Measurements from ENCODE around the gene MIPEP. TPM values are rescaled to one million over a fixed set of nuclear protein-coding genes. Genes with fewer than 3 reads are reported as not detected.

MIPEP gene
- total RNA-seq, 2 experiments from 2014 or later, result 3.9 to 4.8 TPM

DNA sequence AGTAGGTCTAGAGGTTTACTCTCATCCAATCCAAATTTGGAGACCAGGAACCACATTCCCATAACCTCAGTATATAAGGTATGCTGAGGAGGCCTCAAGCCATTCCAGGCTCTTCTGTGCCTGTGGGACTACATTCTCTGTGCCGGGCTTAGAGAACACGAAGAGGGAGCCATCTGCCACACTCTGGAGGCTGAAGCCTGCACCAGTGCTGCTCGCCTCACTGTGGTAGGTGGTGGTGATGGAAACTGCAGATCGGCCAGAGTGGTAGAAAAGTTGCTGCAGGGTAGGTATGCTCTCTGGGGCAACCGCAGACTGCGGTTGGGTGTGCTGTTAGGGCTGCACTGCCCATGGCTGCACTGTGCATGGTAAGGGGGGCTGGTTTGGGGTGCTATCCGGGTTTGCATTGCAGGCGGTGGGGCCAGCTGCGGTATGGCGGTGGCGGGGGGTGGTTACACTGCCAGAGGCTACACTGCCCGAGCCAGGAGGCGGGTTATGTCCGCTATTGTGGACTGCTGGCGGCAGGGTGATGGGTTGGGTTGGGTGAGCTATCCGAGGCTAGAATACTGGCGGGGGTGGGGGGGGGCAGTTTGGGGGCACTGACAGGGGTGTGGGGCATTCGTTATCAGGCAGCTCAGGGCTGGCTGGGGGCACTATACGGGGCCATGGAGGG lies 174.0 kb downstream of the MIPEP start:
- Histone ChIP-seq H3K9me3 (ENCODE audit: control insufficient read depth in 1 of 2, insufficient read depth in 1 of 2, low read length in 2 of 2) (no peaks in the 10 kb centered on the region), H3K27ac (ENCODE audit: low read depth in 1 of 2, low read length in 2 of 2) (no peak overlapping the region), H3K36me3 (ENCODE audit: insufficient read depth, low read length) (no peaks in the 10 kb centered on the region), H3K4me1 (ENCODE audit: insufficient read depth, low read length) (peaks cover 8% of the 10 kb centered on the region), H3K4me3 (ENCODE audit: low read length) (no peak overlapping the region), H3K27me3 (ENCODE audit: control insufficient read depth in 1 of 2, insufficient read depth in 2 of 2, low read length in 2 of 2) (no peaks in the 10 kb centered on the region)
- TF ChIP-seq CTCF (IDR thresholded peaks at IDR 0.05), result no peak
- intact Hi-C loops (cut with DNase I, micrococcal nuclease), result no loop called here
- POLR2A ChIA-PET, result no interaction called here
- CTCF ChIA-PET, result no interaction called here
- Mint-ChIP-seq H3K27ac (no peak overlapping the region), H3K4me1 (ENCODE audit: low read depth) (peaks cover 30% of the 10 kb centered on the region), H3K36me3 (ENCODE audit: low read depth) (no peaks in the 10 kb centered on the region), H3K27me3 (no peaks in the 10 kb centered on the region), H3K9me3 (peaks cover 3% of the 10 kb centered on the region), H3K4me3 (no peak overlapping the region)
- no peak for DNase-seq
- no peak for ATAC-seq (ENCODE audit: poor library complexity)

- H3K27me3 ChIP-seq (ENCODE audit: control insufficient read depth in 1 of 2, insufficient read depth in 2 of 2, low read length in 2 of 2), result no peaks in the 10 kb centered on the region
- no peaks in the 10 kb centered on the region for H3K36me3 ChIP-seq (ENCODE audit: insufficient read depth, low read length)
- H3K9me3 ChIP-seq (ENCODE audit: control insufficient read depth in 1 of 2, insufficient read depth in 1 of 2, low read length in 2 of 2), result no peaks in the 10 kb centered on the region
- H3K9me3 Mint-ChIP-seq, result peaks cover 3% of the 10 kb centered on the region
- H3K36me3 Mint-ChIP-seq (ENCODE audit: low read depth), result no peaks in the 10 kb centered on the region
- no peak for ATAC-seq (ENCODE audit: poor library complexity)
- no peak for DNase-seq
- H3K4me1 ChIP-seq (ENCODE audit: insufficient read depth, low read length), result peaks cover 8% of the 10 kb centered on the region
- ChIA-PET CTCF (no interaction called here), POLR2A (no interaction called here)
- H3K27ac ChIP-seq (ENCODE audit: low read depth in 1 of 2, low read length in 2 of 2), result no peak overlapping the region
- no peak overlapping the region for H3K27ac Mint-ChIP-seq
- H3K4me3 ChIP-seq (ENCODE audit: low read length), result no peak overlapping the region
- no peak for TF ChIP-seq CTCF (IDR thresholded peaks at IDR 0.05)
- intact Hi-C loops (cut with DNase I, micrococcal nuclease), result no loop called here
- no peaks in the 10 kb centered on the region for H3K27me3 Mint-ChIP-seq
- no peak overlapping the region for H3K4me3 Mint-ChIP-seq
- H3K4me1 Mint-ChIP-seq (ENCODE audit: low read depth), result peaks cover 30% of the 10 kb centered on the region
These were observed 174.5 kb downstream of the MIPEP start for GRCh38 chr13:23714672-23715071.

GRCh38 chr13:23711355-23711754 lies 177.8 kb downstream of the MIPEP start:
- no peak for TF ChIP-seq CTCF (IDR thresholded peaks at IDR 0.05)
- Mint-ChIP-seq H3K27me3 (no peaks in the 10 kb centered on the region), H3K4me1 (ENCODE audit: low read depth) (peaks cover under 1% of the 10 kb centered on the region), H3K27ac (no peak overlapping the region), H3K36me3 (ENCODE audit: low read depth) (no peaks in the 10 kb centered on the region), H3K4me3 (no peak overlapping the region), H3K9me3 (peaks cover 3% of the 10 kb centered on the region)
- DNase-seq (no peak), ATAC-seq (ENCODE audit: poor library complexity) (no peak)
- H3K4me3 ChIP-seq (ENCODE audit: low read length), result no peak overlapping the region
- no peaks in the 10 kb centered on the region for H3K36me3 ChIP-seq (ENCODE audit: insufficient read depth, low read length)
- POLR2A ChIA-PET, result no interaction called here
- no peak overlapping the region for H3K27ac ChIP-seq (ENCODE audit: low read depth in 1 of 2, low read length in 2 of 2)
- CTCF ChIA-PET, result no interaction called here
- H3K4me1 ChIP-seq (ENCODE audit: insufficient read depth, low read length), result peaks cover 5% of the 10 kb centered on the region
- H3K27me3 ChIP-seq (ENCODE audit: control insufficient read depth in 1 of 2, insufficient read depth in 2 of 2, low read length in 2 of 2), result no peaks in the 10 kb centered on the region
- no peaks in the 10 kb centered on the region for H3K9me3 ChIP-seq (ENCODE audit: control insufficient read depth in 1 of 2, insufficient read depth in 1 of 2, low read length in 2 of 2)
- intact Hi-C loops (cut with DNase I, micrococcal nuclease), result no loop called here
